ENCODE measurements around the gene NEK10. TPM values are rescaled to one million over a fixed set of nuclear protein-coding genes. Genes with fewer than 3 reads are reported as not detected.

The NEK10 gene
- total RNA-seq, 1 donor from 2014 or later: 1.2 TPM

DNA sequence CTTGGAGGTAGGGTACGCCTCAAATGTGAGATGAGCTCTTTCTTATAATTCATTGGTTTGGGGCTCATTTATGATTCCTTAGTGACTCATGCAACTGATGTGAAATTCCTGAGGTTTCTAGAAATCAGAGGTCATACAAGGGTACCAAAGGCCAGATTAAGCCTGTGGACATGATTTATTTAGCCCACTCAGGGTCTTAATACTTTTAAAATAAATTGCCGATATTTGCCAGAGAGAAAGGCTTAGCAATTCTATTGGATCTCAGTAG is 289.0 kb downstream of the NEK10 start:
- no peak for TF ChIP-seq CTCF (IDR thresholded peaks at IDR 0.05; ENCODE audit: unreplicated experiment)
- Mint-ChIP-seq H3K4me1 (ENCODE audit: unreplicated experiment) (no peaks in the 10 kb centered on the region), H3K9me3 (ENCODE audit: unreplicated experiment) (no peaks in the 10 kb centered on the region)

GRCh38 chr3:27079427-27080257 is 289.5 kb downstream of the NEK10 start:
- H3K9me3 Mint-ChIP-seq (ENCODE audit: unreplicated experiment): no peaks in the 10 kb centered on the region
- no peaks in the 10 kb centered on the region for H3K27me3 Mint-ChIP-seq (ENCODE audit: unreplicated experiment)
- H3K4me1 Mint-ChIP-seq (ENCODE audit: unreplicated experiment): no peaks in the 10 kb centered on the region
- H3K4me3 Mint-ChIP-seq (ENCODE audit: unreplicated experiment): no peak overlapping the region
- no peak overlapping the region for H3K27ac Mint-ChIP-seq (ENCODE audit: unreplicated experiment)
- TF ChIP-seq CTCF (IDR thresholded peaks at IDR 0.05; ENCODE audit: unreplicated experiment): no peak
- H3K36me3 Mint-ChIP-seq (ENCODE audit: low read depth, unreplicated experiment): no peaks in the 10 kb centered on the region
- no peak for DNase-seq (ENCODE audit: low spot score)

More for the DNA sequence above, 289.0 kb downstream of the NEK10 start:
- H3K4me3 Mint-ChIP-seq (ENCODE audit: unreplicated experiment): no peak overlapping the region
- no peaks in the 10 kb centered on the region for H3K36me3 Mint-ChIP-seq (ENCODE audit: low read depth, unreplicated experiment)
- DNase-seq (ENCODE audit: low spot score): no peak
- H3K27ac Mint-ChIP-seq (ENCODE audit: unreplicated experiment): no peak overlapping the region
- H3K27me3 Mint-ChIP-seq (ENCODE audit: unreplicated experiment): no peaks in the 10 kb centered on the region

DNA sequence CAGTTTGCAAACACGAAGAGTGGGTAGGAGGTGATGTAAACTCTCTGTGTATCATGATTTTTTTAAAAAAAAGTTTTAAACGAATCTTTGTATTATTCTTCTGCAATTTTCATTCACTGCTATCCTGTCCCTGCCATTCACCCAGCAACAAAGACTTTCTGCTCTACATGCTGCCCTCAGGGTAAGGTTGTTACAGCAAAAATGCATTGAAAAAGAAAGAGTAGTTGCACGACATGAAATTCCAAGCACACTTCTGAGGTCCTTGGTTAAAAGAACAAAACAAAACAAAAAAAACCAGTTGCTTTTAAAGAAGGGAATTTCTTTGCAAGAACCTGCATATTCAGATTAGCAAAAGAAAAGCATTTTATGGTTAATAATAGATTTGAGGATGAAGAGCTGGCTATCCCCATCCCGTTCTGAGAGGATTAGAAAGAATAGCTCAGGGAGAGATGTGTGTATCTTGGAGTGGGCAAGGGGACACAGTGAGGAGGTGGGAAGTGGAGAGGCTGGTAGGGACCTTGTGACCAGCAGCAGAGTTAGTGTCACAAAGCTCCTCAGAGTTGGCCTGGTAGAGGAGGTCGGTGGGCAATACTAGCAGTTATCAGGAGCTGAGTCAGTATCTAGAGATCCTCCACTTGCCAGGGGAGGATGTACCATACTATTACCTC is 290.8 kb downstream of the NEK10 start:
- no peaks in the 10 kb centered on the region for H3K9me3 Mint-ChIP-seq (ENCODE audit: unreplicated experiment)
- H3K27me3 Mint-ChIP-seq (ENCODE audit: unreplicated experiment): no peaks in the 10 kb centered on the region
- TF ChIP-seq CTCF (IDR thresholded peaks at IDR 0.05; ENCODE audit: unreplicated experiment): no peak
- H3K4me1 Mint-ChIP-seq (ENCODE audit: unreplicated experiment): peaks cover 7% of the 10 kb centered on the region
- H3K4me3 Mint-ChIP-seq (ENCODE audit: unreplicated experiment): no peak overlapping the region
- H3K36me3 Mint-ChIP-seq (ENCODE audit: low read depth, unreplicated experiment): no peaks in the 10 kb centered on the region
- H3K27ac Mint-ChIP-seq (ENCODE audit: unreplicated experiment): no peak overlapping the region
- no peak for DNase-seq (ENCODE audit: low spot score)

DNA sequence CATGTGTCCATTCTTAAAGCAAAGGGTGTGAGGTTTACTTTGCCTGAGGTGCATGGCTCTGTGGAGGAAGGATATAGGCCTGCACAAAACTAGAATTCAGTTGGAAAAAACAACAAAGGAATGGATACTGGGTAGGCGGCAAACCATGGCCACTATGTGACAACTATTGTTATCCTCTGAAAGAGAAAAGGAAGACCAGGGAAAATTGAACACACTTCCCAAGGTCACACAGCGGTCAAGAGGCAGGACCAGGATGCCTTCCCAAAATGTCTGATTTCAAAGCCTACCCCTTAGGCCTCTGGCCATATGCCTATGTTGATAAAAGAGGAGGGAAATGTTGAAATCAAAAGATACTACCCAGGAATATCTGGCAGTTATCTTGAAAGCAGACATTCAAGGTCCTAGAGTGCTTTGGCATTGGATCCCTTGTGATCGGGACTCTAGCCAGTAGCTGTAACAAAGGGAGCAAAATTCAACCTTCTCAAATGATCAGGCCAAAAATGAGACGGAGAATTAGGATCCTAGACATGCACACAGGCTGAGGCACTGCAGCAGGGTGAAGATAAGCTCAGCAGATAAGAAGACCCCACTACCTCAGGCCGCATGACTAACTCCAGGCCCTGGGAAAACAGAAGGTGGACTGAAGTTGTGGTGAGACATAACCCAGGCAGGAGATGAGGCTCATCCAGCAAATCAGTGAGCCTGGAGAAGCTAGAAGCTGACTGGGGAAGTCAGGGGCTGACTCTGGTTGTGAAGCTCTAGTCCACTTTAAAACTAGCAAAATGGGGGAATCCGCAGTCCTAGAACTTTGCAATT is 292.2 kb downstream of the NEK10 start:
- Mint-ChIP-seq H3K4me1 (ENCODE audit: unreplicated experiment) (peaks cover 16% of the 10 kb centered on the region), H3K4me3 (ENCODE audit: unreplicated experiment) (no peak overlapping the region), H3K9me3 (ENCODE audit: unreplicated experiment) (no peaks in the 10 kb centered on the region), H3K27ac (ENCODE audit: unreplicated experiment) (no peak overlapping the region), H3K27me3 (ENCODE audit: unreplicated experiment) (no peaks in the 10 kb centered on the region), H3K36me3 (ENCODE audit: low read depth, unreplicated experiment) (no peaks in the 10 kb centered on the region)
- no peak for DNase-seq (ENCODE audit: low spot score)
- TF ChIP-seq CTCF (IDR thresholded peaks at IDR 0.05; ENCODE audit: unreplicated experiment): no peak

Measured in endothelial cell (in vitro differentiated cells).